Testis (tissue), 2 donors: Measurements from ENCODE around the gene STIM1.

Source experiments
- POLR2A ChIP-seq: fragments of 450-650 bp; IDR thresholded peaks from one replicate; pipeline ENCODE4 v1.6.1; 2017; ENCODE audit warnings: antibody characterized with exemption, mild to moderate bottlenecking, moderate library complexity
- TF ChIP-seq, protein P1 (sequence below), 3 experiments: fragments of 450-650 bp in 2 of 3; fragments of 200-600 bp in 1 of 3; sonication (generic) in 1 of 3; IDR thresholded peaks; one replicate each; pipeline ENCODE4 v1.5.1; 2016 to 2019; ENCODE audit warnings: antibody characterized with exemption in 3 of 3, mild to moderate bottlenecking in 2 of 3, moderate library complexity in 1 of 3

DNA sequence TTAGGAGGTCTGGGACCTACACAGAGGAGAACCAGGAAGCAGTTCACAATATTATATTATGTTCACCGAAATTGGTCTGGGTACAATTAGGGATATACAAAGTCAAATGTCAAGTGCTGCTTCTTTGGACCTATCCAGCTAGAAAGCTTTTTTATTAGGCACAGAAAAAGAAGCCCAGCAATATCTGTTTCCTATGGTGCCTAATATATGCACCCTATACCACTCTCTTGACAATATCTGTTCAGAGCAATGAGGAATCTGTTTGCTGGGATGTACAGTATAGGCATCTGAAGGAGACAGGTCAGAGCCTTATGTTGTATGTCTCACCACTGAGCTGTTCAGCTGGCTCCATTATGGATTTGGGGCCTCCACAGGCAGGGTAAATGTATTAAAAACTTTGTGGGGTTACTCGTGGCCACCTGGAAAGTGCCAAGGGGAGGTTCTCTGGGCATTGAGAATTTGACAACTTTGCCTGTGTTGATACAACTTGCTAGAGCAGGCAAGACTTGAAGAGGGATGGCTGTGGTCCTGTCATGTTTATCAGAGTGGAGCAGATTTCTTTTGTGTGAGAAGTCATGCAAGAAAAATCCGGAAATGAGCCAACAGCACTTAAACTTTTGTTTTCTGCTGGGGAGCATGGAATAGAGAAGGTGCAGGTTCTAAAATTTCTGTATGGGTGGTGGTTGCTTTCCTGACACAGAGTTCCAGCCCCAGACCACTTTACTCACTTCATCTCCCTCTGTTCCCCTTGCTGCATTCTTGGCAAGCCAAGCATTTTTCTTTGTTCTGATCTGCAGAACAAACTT lies 10.1 kb downstream of the STIM1 start:
- TF ChIP-seq, protein P1, sequence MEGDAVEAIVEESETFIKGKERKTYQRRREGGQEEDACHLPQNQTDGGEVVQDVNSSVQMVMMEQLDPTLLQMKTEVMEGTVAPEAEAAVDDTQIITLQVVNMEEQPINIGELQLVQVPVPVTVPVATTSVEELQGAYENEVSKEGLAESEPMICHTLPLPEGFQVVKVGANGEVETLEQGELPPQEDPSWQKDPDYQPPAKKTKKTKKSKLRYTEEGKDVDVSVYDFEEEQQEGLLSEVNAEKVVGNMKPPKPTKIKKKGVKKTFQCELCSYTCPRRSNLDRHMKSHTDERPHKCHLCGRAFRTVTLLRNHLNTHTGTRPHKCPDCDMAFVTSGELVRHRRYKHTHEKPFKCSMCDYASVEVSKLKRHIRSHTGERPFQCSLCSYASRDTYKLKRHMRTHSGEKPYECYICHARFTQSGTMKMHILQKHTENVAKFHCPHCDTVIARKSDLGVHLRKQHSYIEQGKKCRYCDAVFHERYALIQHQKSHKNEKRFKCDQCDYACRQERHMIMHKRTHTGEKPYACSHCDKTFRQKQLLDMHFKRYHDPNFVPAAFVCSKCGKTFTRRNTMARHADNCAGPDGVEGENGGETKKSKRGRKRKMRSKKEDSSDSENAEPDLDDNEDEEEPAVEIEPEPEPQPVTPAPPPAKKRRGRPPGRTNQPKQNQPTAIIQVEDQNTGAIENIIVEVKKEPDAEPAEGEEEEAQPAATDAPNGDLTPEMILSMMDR (IDR thresholded peaks at IDR 0.05) = no peak
- TF ChIP-seq POLR2A = no peak
